Measurements from ENCODE around the gene SMARCB1.

The SMARCB1 gene

GRCh38 chr22:23786752-23787599 lies at the start of gene SMARCB1:
TSS of gene SMARCB1 (plus strand) at chr22:23786966. CDS start at chr22:23787170, 204 bp downstream.
- Histone ChIP-seq H3K27me3 (ENCODE audit: low read depth) (no peaks in the 10 kb centered on the region), H3K36me3 (replicated peaks) (peaks cover 26% of the 10 kb centered on the region), H3K9me3 (no peaks in the 10 kb centered on the region), H3K4me3 (peak within 1 kb of the TSS; percentile 97), H3K4me1 (peaks cover 18% of the 10 kb centered on the region)
- in situ Hi-C loops (cut with MboI; ENCODE audit: low sequenced_read_pairs), result no loop called here
- DNase-seq (ENCODE audit: low spot score in 2 of 2), result peak; percentile 80 to 87

DNA sequence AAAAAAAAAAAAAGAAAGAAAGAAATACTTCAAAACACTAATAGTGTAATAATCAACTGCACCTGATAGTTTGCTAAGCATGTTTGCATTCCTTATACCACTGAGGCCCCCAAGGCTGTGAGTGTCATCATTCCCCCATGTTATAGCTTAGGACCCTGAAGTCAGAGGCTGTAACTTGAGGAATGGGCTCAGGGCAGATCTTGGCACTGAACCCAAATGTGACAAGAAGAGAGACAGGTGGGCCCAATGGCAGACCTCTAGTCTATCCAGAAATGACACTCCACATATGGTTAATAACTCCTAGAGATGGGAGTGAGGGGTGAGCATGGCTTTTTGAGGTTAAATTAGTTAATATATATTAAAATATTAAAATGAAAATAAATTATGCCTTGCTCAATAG lies 49.1 kb upstream of the SMARCB1 start:
- no peak for DNase-seq (ENCODE audit: low spot score in 2 of 2)

DNA sequence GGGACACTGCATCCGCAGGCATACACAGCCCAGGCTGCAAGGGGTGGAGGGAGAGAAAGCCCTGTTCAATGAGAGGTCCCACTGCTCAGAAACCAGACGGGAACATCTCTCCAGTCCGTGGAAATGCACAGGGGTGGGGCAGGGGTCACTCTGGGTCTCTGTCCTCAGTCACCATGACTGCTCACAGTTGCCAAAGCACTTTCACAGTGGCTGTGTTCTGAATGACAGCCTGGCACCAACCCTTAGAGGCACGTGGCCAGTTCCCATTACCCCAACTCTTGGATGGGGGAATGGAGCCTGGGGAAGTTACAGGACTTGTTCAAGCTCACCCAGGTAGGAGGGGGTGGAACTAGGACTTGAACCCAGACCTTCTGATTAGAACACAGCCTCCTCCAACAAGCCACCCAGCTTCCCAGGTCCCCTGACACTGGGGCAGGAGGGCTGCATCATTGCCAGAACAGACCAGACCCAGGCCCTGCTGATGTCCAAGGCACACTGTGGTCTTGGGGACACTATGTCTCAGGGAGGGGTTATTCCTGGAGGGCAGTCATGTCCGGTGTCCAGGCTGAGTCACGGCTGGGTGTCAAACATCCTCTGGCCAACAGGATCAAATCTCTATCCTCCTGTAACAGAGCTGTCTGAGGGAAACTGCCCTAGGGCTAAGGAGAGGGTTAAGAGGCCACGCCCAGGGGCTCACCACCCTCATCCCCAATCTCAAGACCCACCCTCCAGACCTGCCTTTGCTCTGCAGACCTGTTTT lies 44.1 kb upstream of the SMARCB1 start:
- Histone ChIP-seq H3K4me1 (no peaks in the 10 kb centered on the region), H3K4me3 (no peak overlapping the region), H3K9me3 (no peaks in the 10 kb centered on the region; the same call in 1 of the 2 replicates), H3K36me3 (replicated peaks) (peaks cover 24% of the 10 kb centered on the region), H3K27me3 (ENCODE audit: low read depth) (no peaks in the 10 kb centered on the region)
- no peak for DNase-seq (ENCODE audit: low spot score in 2 of 2)
- in situ Hi-C loops (cut with MboI; ENCODE audit: low sequenced_read_pairs), result no loop called here

More for the DNA sequence above, 49.1 kb upstream of the SMARCB1 start:
- Histone ChIP-seq H3K4me3 (no peak overlapping the region), H3K4me1 (no peaks in the 10 kb centered on the region), H3K9me3 (no peaks in the 10 kb centered on the region), H3K27me3 (ENCODE audit: low read depth) (no peaks in the 10 kb centered on the region), H3K36me3 (replicated peaks) (no peaks in the 10 kb centered on the region; the same call in 1 of the 2 replicates)
- in situ Hi-C loops (cut with MboI; ENCODE audit: low sequenced_read_pairs), result no loop called here

DNA sequence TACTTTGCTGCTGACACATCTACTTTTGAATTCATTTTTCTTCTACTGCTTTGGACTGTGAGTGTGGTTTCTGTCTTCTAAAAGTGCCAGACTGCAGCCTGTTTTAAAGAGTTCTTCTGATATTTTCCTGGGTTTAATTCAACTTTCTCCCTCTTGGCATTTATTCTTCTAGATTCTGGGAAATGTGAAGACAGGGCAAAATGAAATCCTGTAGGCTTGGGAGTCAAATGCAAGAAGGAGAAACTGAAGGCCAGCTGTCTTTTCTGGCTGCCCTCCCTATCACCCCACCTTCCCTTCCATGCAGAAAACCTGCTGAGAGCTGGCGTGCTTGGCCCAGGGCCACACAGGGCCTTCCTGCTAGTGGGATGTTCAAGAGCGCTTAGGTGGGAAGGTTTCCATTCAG lies 43.5 kb upstream of the SMARCB1 start:
- Histone ChIP-seq H3K4me3 (no peak overlapping the region), H3K27me3 (ENCODE audit: low read depth) (no peaks in the 10 kb centered on the region), H3K4me1 (no peaks in the 10 kb centered on the region), H3K9me3 (no peaks in the 10 kb centered on the region; the same call in 1 of the 2 replicates), H3K36me3 (replicated peaks) (peaks cover 24% of the 10 kb centered on the region)
- in situ Hi-C loops (cut with MboI; ENCODE audit: low sequenced_read_pairs), result no loop called here
- DNase-seq (ENCODE audit: low spot score in 2 of 2), result no peak

DNA sequence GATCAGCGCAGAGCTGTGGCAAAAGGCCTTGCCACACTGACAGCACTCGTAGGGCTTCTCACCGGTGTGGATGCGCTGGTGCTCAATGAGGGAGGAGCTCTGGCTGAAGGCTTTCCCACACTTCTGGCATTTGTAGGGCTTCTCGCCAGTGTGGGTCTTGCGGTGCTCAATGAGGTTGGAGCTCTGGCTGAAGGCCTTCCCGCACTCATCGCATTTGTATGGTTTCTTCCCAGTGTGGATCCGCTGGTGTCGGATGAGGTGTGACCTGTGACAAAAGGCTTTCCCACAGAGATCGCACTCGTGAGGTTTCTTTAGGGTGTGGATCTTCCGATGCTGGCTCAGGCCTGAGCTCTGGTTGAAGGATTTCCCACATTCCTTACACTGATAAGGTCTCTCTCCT lies 42.8 kb upstream of the SMARCB1 start:
- in situ Hi-C loops (cut with MboI; ENCODE audit: low sequenced_read_pairs), result no loop called here
- Histone ChIP-seq H3K9me3 (no peaks in the 10 kb centered on the region; the same call in 1 of the 2 replicates), H3K4me3 (no peak overlapping the region), H3K27me3 (ENCODE audit: low read depth) (no peaks in the 10 kb centered on the region), H3K4me1 (no peaks in the 10 kb centered on the region), H3K36me3 (replicated peaks) (peaks cover 24% of the 10 kb centered on the region)
- no peak for DNase-seq (ENCODE audit: low spot score in 2 of 2)

- DNase-seq (ENCODE audit: low spot score in 2 of 2), result no peak
- no peaks in the 10 kb centered on the region; the same call in 1 of the 2 replicates for H3K9me3 ChIP-seq
- H3K36me3 ChIP-seq (replicated peaks), result peaks cover 24% of the 10 kb centered on the region
- in situ Hi-C loops (cut with MboI; ENCODE audit: low sequenced_read_pairs), result no loop called here
- H3K4me3 ChIP-seq, result no peak overlapping the region
- peaks cover under 1% of the 10 kb centered on the region; the same call in 1 of the 2 replicates for H3K4me1 ChIP-seq
- H3K27me3 ChIP-seq (ENCODE audit: low read depth), result no peaks in the 10 kb centered on the region
Observed at GRCh38 chr22:23744485-23744884, 42.3 kb upstream of the SMARCB1 start.

GRCh38 chr22:23745791-23746190 lies 41.0 kb upstream of the SMARCB1 start:
- H3K9me3 ChIP-seq, result no peaks in the 10 kb centered on the region; the same call in 1 of the 2 replicates
- H3K36me3 ChIP-seq (replicated peaks), result peaks cover 24% of the 10 kb centered on the region
- no peak for DNase-seq (ENCODE audit: low spot score in 2 of 2)
- H3K4me1 ChIP-seq, result peaks cover 4% of the 10 kb centered on the region; the same call in 1 of the 2 replicates
- no peaks in the 10 kb centered on the region for H3K27me3 ChIP-seq (ENCODE audit: low read depth)
- H3K4me3 ChIP-seq, result no peak overlapping the region
- in situ Hi-C loops (cut with MboI; ENCODE audit: low sequenced_read_pairs), result no loop called here

DNA sequence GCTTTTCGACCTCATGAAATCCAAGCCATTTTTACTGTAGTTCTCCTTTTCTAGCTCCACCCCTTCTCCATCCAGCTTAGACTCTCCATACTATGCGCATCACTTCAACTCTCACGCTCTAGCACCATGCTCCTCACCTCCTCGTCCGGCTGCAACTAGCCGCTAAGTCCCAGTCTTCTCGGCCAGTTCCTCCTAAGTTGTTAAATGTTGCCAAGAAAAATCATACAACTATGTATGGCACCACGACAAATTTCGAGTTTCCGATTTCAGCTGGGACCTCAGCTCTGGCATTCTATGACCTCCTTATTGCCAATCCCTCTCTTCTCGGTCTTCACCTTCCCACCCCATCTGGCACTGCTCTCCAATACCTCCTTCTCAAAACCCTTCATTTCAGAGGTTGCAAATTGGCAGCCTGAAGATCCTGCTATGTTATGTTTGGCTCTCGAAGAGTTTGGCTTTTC lies 36.9 kb upstream of the SMARCB1 start:
- H3K4me1 ChIP-seq, result peaks cover 13% of the 10 kb centered on the region
- H3K36me3 ChIP-seq (replicated peaks), result peaks cover 2% of the 10 kb centered on the region
- in situ Hi-C loops (cut with MboI; ENCODE audit: low sequenced_read_pairs), result no loop called here
- peak overlapping the region; percentile 73 for H3K4me3 ChIP-seq
- no peak for DNase-seq (ENCODE audit: low spot score in 2 of 2)
- H3K9me3 ChIP-seq, result no peaks in the 10 kb centered on the region; the same call in 1 of the 2 replicates
- H3K27me3 ChIP-seq (ENCODE audit: low read depth), result no peaks in the 10 kb centered on the region

GRCh38 chr22:23750367-23750713 lies 36.4 kb upstream of the SMARCB1 start:
- DNase-seq (ENCODE audit: low spot score in 2 of 2), result no peak
- in situ Hi-C loops (cut with MboI; ENCODE audit: low sequenced_read_pairs), result no loop called here
- H3K36me3 ChIP-seq (replicated peaks), result no peaks in the 10 kb centered on the region; the same call in 1 of the 2 replicates
- peaks cover 18% of the 10 kb centered on the region for H3K4me1 ChIP-seq
- peak overlapping the region; percentile 73 for H3K4me3 ChIP-seq
- no peaks in the 10 kb centered on the region for H3K27me3 ChIP-seq (ENCODE audit: low read depth)
- H3K9me3 ChIP-seq, result no peaks in the 10 kb centered on the region; the same call in 1 of the 2 replicates

DNA sequence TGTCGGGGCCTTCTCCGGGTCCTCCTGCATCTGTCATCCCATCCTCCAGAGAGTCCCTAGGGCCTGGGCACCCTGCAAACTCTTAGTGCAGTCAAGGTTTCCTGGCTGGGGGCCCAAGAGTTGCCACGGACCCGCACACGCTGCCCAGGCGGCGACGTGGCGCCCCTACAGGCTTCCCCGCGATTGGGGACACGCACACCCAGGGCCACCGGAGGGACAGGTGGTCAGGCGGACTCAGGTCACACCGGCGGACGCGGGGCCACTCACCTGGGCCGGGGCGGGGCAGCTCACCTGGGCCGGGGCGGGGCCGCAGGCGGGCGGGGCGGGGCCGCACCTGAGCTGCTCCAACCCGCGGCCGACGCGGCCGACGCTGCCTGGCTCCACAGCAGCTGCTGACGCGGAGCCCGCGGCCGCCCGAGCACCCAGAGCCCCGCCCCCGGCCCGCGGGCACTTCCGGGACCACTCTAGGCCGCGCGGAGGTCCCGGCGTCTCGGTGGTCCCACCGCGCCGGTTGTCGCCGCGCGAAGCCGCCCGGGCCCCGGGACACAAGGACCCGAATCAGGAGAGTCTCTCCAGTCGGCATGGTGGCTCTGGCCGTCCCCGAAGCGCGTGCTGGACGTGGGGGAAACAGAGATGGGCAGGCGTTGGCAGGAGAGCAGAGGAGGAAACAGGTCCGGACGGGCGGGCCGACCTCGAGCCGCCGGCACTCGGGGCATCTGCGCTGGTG lies 35.9 kb upstream of the SMARCB1 start, which contains the start of gene ZNF70:
Gene ZNF70, minus strand, starts transcription at position 399 of the 727 bp plus-strand sequence. CDS start 5,972 bp downstream, outside the sequence.
- H3K27me3 ChIP-seq (ENCODE audit: low read depth), result no peaks in the 10 kb centered on the region
- no peaks in the 10 kb centered on the region for H3K9me3 ChIP-seq
- in situ Hi-C loops (cut with MboI; ENCODE audit: low sequenced_read_pairs), result no loop called here
- no peaks in the 10 kb centered on the region for H3K36me3 ChIP-seq (replicated peaks)
- peak within 1 kb of the TSS; percentile 73 for H3K4me3 ChIP-seq
- DNase-seq (ENCODE audit: low spot score in 2 of 2), result peak; percentile 79 to 88
- H3K4me1 ChIP-seq, result peaks cover 23% of the 10 kb centered on the region

- DNase-seq (ENCODE audit: low spot score in 2 of 2), result peak in 1 of 2 experiments; percentile 47
- no peaks in the 10 kb centered on the region for H3K9me3 ChIP-seq
- in situ Hi-C loops (cut with MboI; ENCODE audit: low sequenced_read_pairs), result no loop called here
- H3K4me3 ChIP-seq, result peak overlapping the region; percentile 73
- H3K36me3 ChIP-seq (replicated peaks), result no peaks in the 10 kb centered on the region
- H3K4me1 ChIP-seq, result peaks cover 26% of the 10 kb centered on the region
- no peaks in the 10 kb centered on the region for H3K27me3 ChIP-seq (ENCODE audit: low read depth)
Observed at GRCh38 chr22:23751441-23751996, 35.2 kb upstream of the SMARCB1 start.

GRCh38 chr22:23752090-23752691 lies 34.6 kb upstream of the SMARCB1 start:
- H3K36me3 ChIP-seq (replicated peaks), result no peaks in the 10 kb centered on the region
- in situ Hi-C loops (cut with MboI; ENCODE audit: low sequenced_read_pairs), result no loop called here
- H3K4me1 ChIP-seq, result peaks cover 31% of the 10 kb centered on the region
- no peak for DNase-seq (ENCODE audit: low spot score in 2 of 2)
- no peaks in the 10 kb centered on the region for H3K27me3 ChIP-seq (ENCODE audit: low read depth)
- no peaks in the 10 kb centered on the region for H3K9me3 ChIP-seq
- H3K4me3 ChIP-seq, result no peak overlapping the region

- in situ Hi-C loops (cut with MboI; ENCODE audit: low sequenced_read_pairs), result no loop called here
- no peaks in the 10 kb centered on the region for H3K27me3 ChIP-seq (ENCODE audit: low read depth)
- H3K36me3 ChIP-seq (replicated peaks), result no peaks in the 10 kb centered on the region
- peaks cover 32% of the 10 kb centered on the region for H3K4me1 ChIP-seq
- no peak overlapping the region for H3K4me3 ChIP-seq
- DNase-seq (ENCODE audit: low spot score in 2 of 2), result no peak
- no peaks in the 10 kb centered on the region for H3K9me3 ChIP-seq
Observed at GRCh38 chr22:23752750-23753149, 34.0 kb upstream of the SMARCB1 start.
